DND-41 (cell line): ENCODE measurements around the gene BBS9.

ENCODE experiments used
- ATAC-seq: fragments of 200-7000 bp; cut with Tn5 transposase; 3 replicates; pipeline ENCODE4 v1.9.1; 2021; ENCODE audit warnings: low read depth; ENCODE audit not compliant: insufficient read depth
- DNase-seq: peaks from one replicate; pipeline ENCODE4 v3.0.0-alpha.2; 2020
- H2AFZ ChIP-seq: 2 replicates; pipeline ENCODE4 v1.6.0; 2012; ENCODE audit warnings: low read depth, low read length
- H3K27ac ChIP-seq: 2 replicates; pipeline ENCODE4 v1.5.1; 2012; ENCODE audit warnings: low read length, inconsistent platforms
- H3K27me3 ChIP-seq: fragments of 200-600 bp; sonication (generic); 2 replicates; pipeline ENCODE4 v1.6.0; 2012; ENCODE audit warnings: low read length, mild to moderate bottlenecking, inconsistent platforms; ENCODE audit not compliant: insufficient read depth, poor library complexity
- H3K36me3 ChIP-seq: 2 replicates; pipeline ENCODE4 v1.5.1; 2012; ENCODE audit warnings: low read length, inconsistent platforms; ENCODE audit not compliant: insufficient read depth
- H3K4me1 ChIP-seq: 2 replicates; pipeline ENCODE4 v1.5.1; 2012; ENCODE audit warnings: mild to moderate bottlenecking, low read length; ENCODE audit not compliant: insufficient read depth
- H3K4me2 ChIP-seq: 2 replicates; pipeline ENCODE4 v1.6.0; 2012; ENCODE audit warnings: mild to moderate bottlenecking, moderate library complexity, low read length, inconsistent platforms; ENCODE audit not compliant: insufficient read depth
- H3K4me3 ChIP-seq, 2 experiments: fragments of 200-600 bp in 1 of 2; shearing (Covaris generic) in 1 of 2; 2 replicates each; pipeline ENCODE4 v1.5.1; 2012 to 2016; ENCODE audit warnings: inconsistent platforms in 2 of 2, low read length in 2 of 2, mild to moderate bottlenecking in 2 of 2, low read depth in 1 of 2, moderate library complexity in 1 of 2
- H3K79me2 ChIP-seq: 2 replicates; pipeline ENCODE4 v1.6.0; 2012; ENCODE audit warnings: low read length, inconsistent platforms; ENCODE audit not compliant: insufficient read depth
- H3K9ac ChIP-seq: 2 replicates; pipeline ENCODE4 v1.6.0; 2012; ENCODE audit warnings: low read depth, mild to moderate bottlenecking, inconsistent platforms, low read length, moderate library complexity
- H3K9me3 ChIP-seq: 2 replicates; pipeline ENCODE4 v1.5.1; 2012; ENCODE audit warnings: low read length, moderate library complexity, mild to moderate bottlenecking, inconsistent platforms; ENCODE audit not compliant: insufficient read depth, severe bottlenecking
- H4K20me1 ChIP-seq: 2 replicates; pipeline ENCODE4 v1.6.0; 2012; ENCODE audit warnings: low read length; ENCODE audit not compliant: insufficient read depth
- EZH2 ChIP-seq: IDR thresholded peaks from 3 replicates; pipeline ENCODE4 v1.6.1; 2012; ENCODE audit warnings: borderline replicate concordance, low read depth, mild to moderate bottlenecking, moderate library complexity, low read length, inconsistent platforms; ENCODE audit not compliant: severe bottlenecking
- TF ChIP-seq, protein P1 (sequence below): IDR thresholded peaks from 2 replicates; pipeline ENCODE4 v1.5.1; 2012; ENCODE audit warnings: borderline replicate concordance, low read length, moderate library complexity, mild to moderate bottlenecking; ENCODE audit not compliant: poor library complexity, severe bottlenecking; ENCODE audit errors: extremely low read depth

Gene BBS9

DNA sequence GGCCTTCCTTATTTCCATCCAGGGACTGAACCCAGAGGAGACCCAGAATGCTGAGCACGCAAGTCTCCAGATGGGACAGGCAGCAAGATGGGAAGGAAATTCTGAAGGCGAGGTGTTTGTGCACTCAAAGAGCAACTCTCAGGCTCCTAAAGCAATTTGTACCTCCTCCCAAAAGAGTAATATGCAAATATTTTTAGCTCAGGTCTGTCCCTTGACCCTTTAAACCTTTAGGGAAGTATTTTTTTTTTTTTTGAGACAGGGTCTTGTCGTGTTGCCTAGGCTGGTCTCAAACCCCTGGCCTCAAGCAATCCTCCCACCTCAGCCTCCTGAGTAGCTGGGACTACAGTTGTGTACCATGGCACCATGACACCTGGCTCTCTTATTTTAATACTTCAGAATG is 28.6 kb upstream of the BBS9 start:
- no peak overlapping the region for H3K4me2 ChIP-seq
- H4K20me1 ChIP-seq: peaks cover 16% of the 10 kb centered on the region
- no peaks in the 10 kb centered on the region for H3K27me3 ChIP-seq

DNA sequence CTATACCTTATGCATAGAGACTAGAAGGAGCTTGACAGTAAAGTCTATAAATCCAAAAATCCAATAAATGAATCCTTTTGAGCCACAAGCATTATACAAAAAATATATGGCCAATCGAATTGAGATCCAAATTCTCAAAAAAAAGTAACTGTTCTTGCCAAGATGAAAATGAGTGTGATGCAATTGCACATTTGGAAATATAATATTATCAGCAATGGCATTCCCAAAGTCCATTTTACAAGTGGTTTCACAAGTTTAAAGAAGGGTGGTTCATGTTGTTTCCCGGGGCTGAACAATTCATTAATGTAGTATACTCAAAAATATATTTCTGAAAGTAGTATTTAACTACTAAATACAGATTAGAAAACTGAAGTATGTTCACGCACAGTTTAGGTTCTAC is 27.5 kb upstream of the BBS9 start:
- Histone ChIP-seq H3K4me1 (peaks cover 9% of the 10 kb centered on the region), H2AFZ (no peak overlapping the region), H3K4me2 (no peak overlapping the region), H3K9me3 (no peaks in the 10 kb centered on the region), H3K4me3 (no peak overlapping the region), H3K27ac (no peak overlapping the region), H3K27me3 (no peaks in the 10 kb centered on the region), H4K20me1 (peaks cover 23% of the 10 kb centered on the region; the same call in 1 of the 2 replicates), H3K9ac (no peak overlapping the region), H3K36me3 (peaks cover 63% of the 10 kb centered on the region), H3K79me2 (peaks cover 57% of the 10 kb centered on the region)
- TF ChIP-seq EZH2: no peak
- TF ChIP-seq, protein P1, sequence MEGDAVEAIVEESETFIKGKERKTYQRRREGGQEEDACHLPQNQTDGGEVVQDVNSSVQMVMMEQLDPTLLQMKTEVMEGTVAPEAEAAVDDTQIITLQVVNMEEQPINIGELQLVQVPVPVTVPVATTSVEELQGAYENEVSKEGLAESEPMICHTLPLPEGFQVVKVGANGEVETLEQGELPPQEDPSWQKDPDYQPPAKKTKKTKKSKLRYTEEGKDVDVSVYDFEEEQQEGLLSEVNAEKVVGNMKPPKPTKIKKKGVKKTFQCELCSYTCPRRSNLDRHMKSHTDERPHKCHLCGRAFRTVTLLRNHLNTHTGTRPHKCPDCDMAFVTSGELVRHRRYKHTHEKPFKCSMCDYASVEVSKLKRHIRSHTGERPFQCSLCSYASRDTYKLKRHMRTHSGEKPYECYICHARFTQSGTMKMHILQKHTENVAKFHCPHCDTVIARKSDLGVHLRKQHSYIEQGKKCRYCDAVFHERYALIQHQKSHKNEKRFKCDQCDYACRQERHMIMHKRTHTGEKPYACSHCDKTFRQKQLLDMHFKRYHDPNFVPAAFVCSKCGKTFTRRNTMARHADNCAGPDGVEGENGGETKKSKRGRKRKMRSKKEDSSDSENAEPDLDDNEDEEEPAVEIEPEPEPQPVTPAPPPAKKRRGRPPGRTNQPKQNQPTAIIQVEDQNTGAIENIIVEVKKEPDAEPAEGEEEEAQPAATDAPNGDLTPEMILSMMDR: no peak
- ATAC-seq (no peak), DNase-seq (no peak)

More for the DNA sequence above, 28.6 kb upstream of the BBS9 start:
- H3K4me1 ChIP-seq: no peaks in the 10 kb centered on the region
- no peaks in the 10 kb centered on the region for H3K9me3 ChIP-seq
- no peak for ATAC-seq
- H3K9ac ChIP-seq: no peak overlapping the region
- peaks cover 45% of the 10 kb centered on the region for H3K79me2 ChIP-seq
- H3K36me3 ChIP-seq: peaks cover 74% of the 10 kb centered on the region
- H3K27ac ChIP-seq: no peak overlapping the region
- H2AFZ ChIP-seq: no peak overlapping the region
- no peak for TF ChIP-seq EZH2
- TF ChIP-seq, protein P1: no peak
- no peak for DNase-seq
- no peak overlapping the region for H3K4me3 ChIP-seq

DNA sequence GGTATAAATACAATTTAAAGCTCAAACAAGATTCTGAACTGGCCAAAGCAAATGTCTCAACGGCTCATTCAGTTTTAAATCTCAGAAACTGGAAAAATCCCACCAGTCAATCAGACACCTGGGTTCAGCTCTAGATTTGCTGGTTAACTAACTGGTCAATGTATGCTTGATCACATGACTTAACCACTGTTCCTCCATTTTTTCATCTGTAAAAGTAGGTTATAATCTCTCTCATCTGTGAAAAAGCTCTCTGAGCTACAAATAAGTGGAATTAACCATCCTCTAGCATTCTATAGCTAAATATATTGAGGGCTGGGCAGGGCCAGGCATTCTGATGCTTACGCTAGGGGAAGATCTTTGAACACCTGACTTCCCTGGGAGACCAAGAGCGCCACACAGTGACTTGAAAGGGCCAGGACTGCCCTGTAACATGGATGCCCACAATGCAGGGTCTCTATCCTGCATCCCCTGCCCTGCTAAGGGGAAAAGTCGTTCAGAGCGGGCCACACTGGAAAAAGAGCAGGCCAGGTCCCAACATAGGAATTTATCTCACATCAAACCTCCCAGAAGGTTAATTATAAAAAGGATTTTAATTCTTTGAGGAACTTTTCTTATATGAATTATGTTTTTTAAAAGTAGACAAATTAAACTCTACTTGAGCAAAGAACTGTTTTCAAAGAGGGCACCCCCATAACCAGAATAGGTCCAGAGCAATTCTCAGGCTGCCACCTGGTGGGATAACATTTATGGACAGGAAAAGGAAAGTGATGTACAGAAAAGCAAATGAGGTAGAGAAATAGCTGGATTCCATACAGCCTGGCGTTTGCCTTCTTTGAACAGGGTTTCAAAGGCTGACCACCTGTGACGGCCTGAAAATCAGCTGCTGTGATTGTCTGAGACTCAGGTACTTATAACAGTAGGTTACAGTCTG is 22.0 kb upstream of the BBS9 start:
- DNase-seq (peak; percentile 61), ATAC-seq (peak; percentile 50)
- Histone ChIP-seq H4K20me1 (peaks cover 20% of the 10 kb centered on the region; the same call in 1 of the 2 replicates), H3K9me3 (no peaks in the 10 kb centered on the region), H3K36me3 (peaks cover 17% of the 10 kb centered on the region), H3K4me1 (peaks cover 36% of the 10 kb centered on the region), H2AFZ (no peak overlapping the region), H3K4me3 (peak overlapping the region; percentile 75 to 96; a peak in 3 of 4 replicates), H3K27ac (peak overlapping the region; percentile 73; the same call in 1 of the 2 replicates), H3K27me3 (peaks cover 7% of the 10 kb centered on the region), H3K4me2 (peak overlapping the region; percentile 91), H3K79me2 (peaks cover 72% of the 10 kb centered on the region), H3K9ac (peak overlapping the region; percentile 96)
- TF ChIP-seq EZH2: no peak
- TF ChIP-seq, protein P1: peak; percentile 63
